HCT116 (cell line): ENCODE results near the gene GPR155.

ENCODE experiments used
- CEBPB ChIP-seq: IDR thresholded peaks from 2 replicates; pipeline ENCODE4 v1.6.1; 2012; ENCODE audit warnings: low read depth
- EGR1 ChIP-seq: IDR thresholded peaks from 2 replicates; pipeline ENCODE4 v1.6.1; 2012; ENCODE audit warnings: low read depth
- EZH2 ChIP-seq: fragments of 200-600 bp; sonication (generic); IDR thresholded peaks from 2 replicates; pipeline ENCODE4 v1.6.1; 2017; ENCODE audit warnings: antibody characterized with exemption, mixed run types
- FOSL1 ChIP-seq: IDR thresholded peaks from 2 replicates; pipeline ENCODE4 v1.6.1; 2012; ENCODE audit warnings: low read depth
- POLR2A ChIP-seq: IDR thresholded peaks from 2 replicates; pipeline ENCODE4 v1.7.0; 2011; ENCODE audit warnings: borderline replicate concordance; ENCODE audit not compliant: insufficient read depth, insufficient read length; ENCODE audit errors: extremely low read depth
- POLR2AphosphoS5 ChIP-seq: IDR thresholded peaks from 2 replicates; pipeline ENCODE4 v1.6.1; 2011; ENCODE audit warnings: mild to moderate bottlenecking, low read depth, low read length, moderate library complexity
- RAD21 ChIP-seq: IDR thresholded peaks from 2 replicates; pipeline ENCODE4 v1.6.1; 2012; ENCODE audit warnings: low read depth, mild to moderate bottlenecking
- SIN3A ChIP-seq: IDR thresholded peaks from 2 replicates; pipeline ENCODE4 v1.6.1; 2012; ENCODE audit warnings: low read depth
- ZNF274 ChIP-seq: fragments of 200-500 bp; sonication (Bioruptor generic); IDR thresholded peaks from 2 replicates; pipeline ENCODE4 v1.6.1; 2014; ENCODE audit warnings: mild to moderate bottlenecking, low read depth, low read length, inconsistent platforms
- TF ChIP-seq, protein P1 (sequence below), 3 experiments: fragments of 200-600 bp in 1 of 3; sonication (generic) in 1 of 3; IDR thresholded peaks in 2 of 3; conservative IDR thresholded peaks in 1 of 3; 2 replicates each; pipeline ENCODE4 v1.5.1; 2012 to 2017; ENCODE audit warnings: low read depth in 2 of 3, low read length in 2 of 3, antibody characterized with exemption in 1 of 3, borderline replicate concordance in 1 of 3, control low read depth in 1 of 3, mild to moderate bottlenecking in 1 of 3, mixed read lengths in 1 of 3, mixed run types in 1 of 3, moderate library complexity in 1 of 3; ENCODE audit not compliant: insufficient read depth in 1 of 3
- TF ChIP-seq, protein P2 (sequence below): IDR thresholded peaks from 2 replicates; pipeline ENCODE4 v1.6.1; 2012; ENCODE audit warnings: low read depth
- TF ChIP-seq, protein P3 (sequence below): IDR thresholded peaks from 2 replicates; pipeline ENCODE4 v1.6.1; 2012

DNA sequence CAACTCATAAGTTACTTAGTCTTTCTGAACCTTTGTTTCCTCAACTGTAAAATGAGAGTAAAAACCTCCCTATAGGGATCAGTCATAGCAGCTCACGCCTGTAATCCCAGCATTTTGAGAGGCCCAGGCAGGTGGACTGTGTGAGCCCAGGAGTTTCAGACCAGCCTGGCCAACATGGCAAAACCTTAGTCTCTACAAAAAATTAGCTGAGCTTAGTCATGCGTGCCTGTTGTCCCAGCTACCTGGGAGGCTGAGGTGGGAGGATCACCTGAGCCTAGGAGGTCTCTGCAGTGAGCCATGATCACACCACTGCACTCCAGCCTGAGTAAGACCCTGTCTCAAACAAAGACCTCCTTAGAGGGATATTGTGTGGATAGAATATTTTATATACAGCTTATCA lies 2.3 kb downstream of the GPR155 start:
- TF ChIP-seq EZH2 (no peak), CEBPB (no peak), POLR2AphosphoS5 (no peak), POLR2A (no peak), RAD21 (no peak), ZNF274 (no peak), EGR1 (no peak), FOSL1 (no peak), SIN3A (no peak)
- TF ChIP-seq, protein P1, sequence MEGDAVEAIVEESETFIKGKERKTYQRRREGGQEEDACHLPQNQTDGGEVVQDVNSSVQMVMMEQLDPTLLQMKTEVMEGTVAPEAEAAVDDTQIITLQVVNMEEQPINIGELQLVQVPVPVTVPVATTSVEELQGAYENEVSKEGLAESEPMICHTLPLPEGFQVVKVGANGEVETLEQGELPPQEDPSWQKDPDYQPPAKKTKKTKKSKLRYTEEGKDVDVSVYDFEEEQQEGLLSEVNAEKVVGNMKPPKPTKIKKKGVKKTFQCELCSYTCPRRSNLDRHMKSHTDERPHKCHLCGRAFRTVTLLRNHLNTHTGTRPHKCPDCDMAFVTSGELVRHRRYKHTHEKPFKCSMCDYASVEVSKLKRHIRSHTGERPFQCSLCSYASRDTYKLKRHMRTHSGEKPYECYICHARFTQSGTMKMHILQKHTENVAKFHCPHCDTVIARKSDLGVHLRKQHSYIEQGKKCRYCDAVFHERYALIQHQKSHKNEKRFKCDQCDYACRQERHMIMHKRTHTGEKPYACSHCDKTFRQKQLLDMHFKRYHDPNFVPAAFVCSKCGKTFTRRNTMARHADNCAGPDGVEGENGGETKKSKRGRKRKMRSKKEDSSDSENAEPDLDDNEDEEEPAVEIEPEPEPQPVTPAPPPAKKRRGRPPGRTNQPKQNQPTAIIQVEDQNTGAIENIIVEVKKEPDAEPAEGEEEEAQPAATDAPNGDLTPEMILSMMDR (IDR thresholded peaks at IDR 0.05 in 2 of 3, conservative IDR thresholded peaks at IDR 0.05 in 1 of 3; ENCODE audit: borderline replicate concordance in 1 of 3, insufficient read depth in 1 of 3, low read depth in 2 of 3, low read length in 2 of 3) = no peak
- TF ChIP-seq, protein P2, sequence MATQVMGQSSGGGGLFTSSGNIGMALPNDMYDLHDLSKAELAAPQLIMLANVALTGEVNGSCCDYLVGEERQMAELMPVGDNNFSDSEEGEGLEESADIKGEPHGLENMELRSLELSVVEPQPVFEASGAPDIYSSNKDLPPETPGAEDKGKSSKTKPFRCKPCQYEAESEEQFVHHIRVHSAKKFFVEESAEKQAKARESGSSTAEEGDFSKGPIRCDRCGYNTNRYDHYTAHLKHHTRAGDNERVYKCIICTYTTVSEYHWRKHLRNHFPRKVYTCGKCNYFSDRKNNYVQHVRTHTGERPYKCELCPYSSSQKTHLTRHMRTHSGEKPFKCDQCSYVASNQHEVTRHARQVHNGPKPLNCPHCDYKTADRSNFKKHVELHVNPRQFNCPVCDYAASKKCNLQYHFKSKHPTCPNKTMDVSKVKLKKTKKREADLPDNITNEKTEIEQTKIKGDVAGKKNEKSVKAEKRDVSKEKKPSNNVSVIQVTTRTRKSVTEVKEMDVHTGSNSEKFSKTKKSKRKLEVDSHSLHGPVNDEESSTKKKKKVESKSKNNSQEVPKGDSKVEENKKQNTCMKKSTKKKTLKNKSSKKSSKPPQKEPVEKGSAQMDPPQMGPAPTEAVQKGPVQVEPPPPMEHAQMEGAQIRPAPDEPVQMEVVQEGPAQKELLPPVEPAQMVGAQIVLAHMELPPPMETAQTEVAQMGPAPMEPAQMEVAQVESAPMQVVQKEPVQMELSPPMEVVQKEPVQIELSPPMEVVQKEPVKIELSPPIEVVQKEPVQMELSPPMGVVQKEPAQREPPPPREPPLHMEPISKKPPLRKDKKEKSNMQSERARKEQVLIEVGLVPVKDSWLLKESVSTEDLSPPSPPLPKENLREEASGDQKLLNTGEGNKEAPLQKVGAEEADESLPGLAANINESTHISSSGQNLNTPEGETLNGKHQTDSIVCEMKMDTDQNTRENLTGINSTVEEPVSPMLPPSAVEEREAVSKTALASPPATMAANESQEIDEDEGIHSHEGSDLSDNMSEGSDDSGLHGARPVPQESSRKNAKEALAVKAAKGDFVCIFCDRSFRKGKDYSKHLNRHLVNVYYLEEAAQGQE = no peak
- TF ChIP-seq, protein P3, sequence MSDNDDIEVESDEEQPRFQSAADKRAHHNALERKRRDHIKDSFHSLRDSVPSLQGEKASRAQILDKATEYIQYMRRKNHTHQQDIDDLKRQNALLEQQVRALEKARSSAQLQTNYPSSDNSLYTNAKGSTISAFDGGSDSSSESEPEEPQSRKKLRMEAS = no peak
